SW480 (cell line): ENCODE data around the gene SEC24A.
A peak's percentile ranks its signal among the peaks of the same experiment; 100 is the strongest.
"Not testable (repeated sequence)": the region's sequence is repeated elsewhere in the genome, so short reads cannot be mapped to it uniquely, and the experiment has no call there.

Source experiments
- DNase-seq: peaks from one replicate; pipeline ENCODE4 v3.0.0-alpha.2; 2016; ENCODE audit warnings: low spot score

SEC24A gene

DNA sequence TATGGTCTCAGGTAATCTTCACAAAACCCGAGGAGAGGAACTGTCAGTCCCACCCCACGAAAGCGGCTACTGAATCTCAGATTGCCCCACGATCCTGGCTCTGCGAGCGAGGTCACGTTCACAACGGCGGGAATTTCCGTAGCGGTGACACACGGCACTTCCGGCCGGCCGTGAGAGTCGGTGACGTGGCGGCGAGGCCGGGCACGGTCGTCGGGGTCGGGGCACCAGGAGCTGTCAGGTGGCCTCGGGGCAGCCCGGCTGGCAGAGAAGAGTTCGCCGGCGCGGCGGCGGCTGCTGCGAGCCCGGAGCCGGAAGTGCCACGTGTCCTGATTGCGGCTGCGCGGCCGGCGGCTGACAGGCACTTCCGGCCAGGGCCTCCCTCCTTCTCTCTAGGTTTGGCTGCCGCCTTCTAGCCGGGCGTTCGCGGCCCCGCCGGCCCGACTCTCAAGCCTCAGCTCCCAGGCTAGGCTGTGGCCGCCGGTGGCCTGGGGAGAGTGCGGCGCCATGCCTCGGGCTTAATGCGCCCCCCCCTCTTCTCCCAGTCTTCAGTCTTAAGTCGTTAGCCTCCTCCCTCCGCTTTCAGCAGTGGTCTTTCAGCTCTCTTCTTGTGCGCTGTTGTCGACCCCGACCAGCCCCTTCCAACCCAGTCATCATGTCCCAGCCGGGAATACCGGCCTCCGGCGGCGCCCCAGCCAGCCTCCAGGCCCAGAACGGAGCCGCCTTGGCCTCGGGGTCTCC is at the start of gene SEC24A:
Gene SEC24A (plus strand): TSS at position 361 of the 738 bp plus-strand sequence. CDS start 292 bp downstream, at position 653.
- peak; percentile 97 for DNase-seq

DNA sequence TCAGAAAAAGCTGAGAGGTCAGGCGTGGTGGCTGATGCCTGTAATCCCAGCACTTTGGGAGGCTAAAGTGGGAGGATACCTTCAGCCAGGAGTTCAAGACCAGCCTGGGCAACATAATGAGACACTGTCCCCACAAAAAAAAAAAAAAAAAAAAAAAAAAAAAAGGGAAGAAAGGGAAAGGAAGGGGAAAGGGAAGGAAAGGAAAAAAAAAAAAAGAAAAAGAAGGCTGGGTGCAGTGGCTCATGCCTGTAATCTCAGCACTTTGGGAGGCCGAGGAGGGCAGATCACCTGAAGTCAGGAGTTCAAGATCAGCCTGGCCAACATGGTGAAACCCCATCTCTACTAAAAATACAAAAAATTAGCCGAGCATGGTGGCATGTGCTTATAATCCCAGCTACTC is 48.8 kb upstream of the SEC24A start:
- not testable (repeated sequence) for DNase-seq

- no peak for DNase-seq
Measured at GRCh38 chr5:134600600-134600999, 48.0 kb upstream of the SEC24A start.

- DNase-seq, result no peak
Measured at GRCh38 chr5:134603059-134603458, 45.5 kb upstream of the SEC24A start.

GRCh38 chr5:134604908-134605307 is 43.7 kb upstream of the SEC24A start:
- no peak for DNase-seq

GRCh38 chr5:134606726-134607125 is 41.9 kb upstream of the SEC24A start:
- DNase-seq, result no peak

DNA sequence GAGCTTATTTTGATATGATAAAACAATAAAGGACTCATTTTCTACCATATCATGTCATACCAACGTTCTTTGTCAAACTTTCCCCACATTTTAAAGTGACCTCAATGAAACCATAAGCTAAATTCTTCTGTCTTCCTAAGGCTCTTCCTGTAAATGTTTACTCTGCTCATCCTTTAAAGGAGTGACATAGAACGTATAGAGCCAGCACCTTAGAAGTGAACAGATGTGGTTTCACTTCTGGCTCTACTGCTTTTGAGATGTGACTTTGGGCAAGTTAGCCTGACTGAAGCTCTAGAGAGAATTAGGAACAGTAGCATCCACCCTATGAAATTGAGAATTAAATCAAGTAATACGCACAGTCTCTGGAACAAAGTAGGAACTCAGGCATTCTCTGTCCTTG is 40.0 kb upstream of the SEC24A start:
- DNase-seq, result no peak

GRCh38 chr5:134609232-134609851 is 39.2 kb upstream of the SEC24A start:
- DNase-seq, result no peak

- no peak for DNase-seq
Measured at GRCh38 chr5:134610725-134611124, 37.9 kb upstream of the SEC24A start.

DNA sequence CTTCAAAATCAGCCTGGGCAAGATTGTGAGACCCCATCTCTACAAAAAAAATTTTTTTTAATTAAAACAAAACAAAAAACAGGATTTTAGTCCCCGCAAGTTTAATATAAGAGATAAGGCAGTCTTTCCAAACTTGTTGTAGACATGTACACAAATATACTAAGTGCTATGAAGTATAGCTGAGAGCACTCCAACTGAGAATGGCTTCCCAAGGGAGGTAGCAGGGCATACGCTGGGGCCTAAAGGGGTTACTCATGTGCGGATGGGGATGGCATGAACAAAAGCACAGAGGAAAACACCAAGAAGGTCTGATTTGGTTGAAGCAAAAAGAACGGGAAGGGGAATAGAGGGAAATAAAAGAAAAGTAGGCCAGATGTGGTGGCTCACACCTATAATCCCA is 37.1 kb upstream of the SEC24A start:
- DNase-seq, result no peak

- DNase-seq, result no peak
Measured at GRCh38 chr5:134614450-134615085, 34.0 kb upstream of the SEC24A start.

- no peak for DNase-seq
Measured at GRCh38 chr5:134620634-134621033, 28.0 kb upstream of the SEC24A start.

GRCh38 chr5:134625559-134625958 is 23.0 kb upstream of the SEC24A start:
- DNase-seq, result no peak

DNA sequence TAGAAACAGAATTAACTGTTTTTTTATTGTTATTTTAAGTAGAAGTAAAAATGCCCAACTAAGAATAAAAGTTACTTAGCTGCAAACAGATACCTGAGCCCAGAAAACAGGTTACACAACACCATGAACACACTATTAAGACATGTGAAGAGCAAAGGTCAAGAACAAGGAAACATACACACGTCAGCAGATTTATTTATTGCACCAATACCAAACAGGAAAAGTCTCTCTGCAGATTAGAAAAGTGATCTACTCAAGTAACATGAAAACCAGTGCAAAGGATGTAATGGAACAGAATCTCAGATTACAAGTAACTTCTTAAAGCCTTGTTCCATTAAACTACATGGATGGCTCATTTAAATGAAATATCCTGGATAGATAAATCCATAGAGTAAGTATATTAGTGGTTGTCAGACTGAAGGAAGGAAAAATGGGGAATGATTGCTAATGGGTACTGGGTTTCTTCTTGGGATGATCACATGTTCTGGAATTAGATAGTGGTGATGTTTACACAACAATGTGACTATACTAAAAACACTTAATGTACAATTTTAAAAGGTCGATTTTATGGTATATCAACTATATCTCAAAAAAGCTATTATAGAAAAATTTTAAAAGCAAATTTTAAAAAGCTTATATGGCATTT is 22.1 kb upstream of the SEC24A start:
- DNase-seq, result no peak

DNA sequence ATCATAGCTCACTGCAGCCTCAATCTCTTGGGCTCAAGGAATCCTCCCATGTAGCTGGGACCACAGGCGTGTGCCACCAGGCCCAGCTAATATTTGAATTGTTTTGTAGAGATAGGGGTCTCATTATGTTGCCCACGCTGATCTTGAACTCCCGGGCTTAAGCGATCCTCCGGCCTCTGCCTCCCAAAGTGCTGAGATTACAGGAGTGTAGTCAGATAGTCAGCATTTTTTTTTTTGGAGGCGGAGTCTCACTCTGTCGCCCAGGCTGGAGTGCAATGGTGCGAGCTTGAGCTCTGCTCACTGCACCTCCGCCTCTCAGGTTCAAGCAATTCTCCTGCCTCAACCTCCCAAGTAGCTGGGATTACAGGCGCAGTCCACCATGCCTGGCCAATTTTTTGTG is 14.4 kb upstream of the SEC24A start:
- no peak for DNase-seq

- DNase-seq, result not testable (repeated sequence)
Measured at GRCh38 chr5:134635366-134635765, 13.2 kb upstream of the SEC24A start.

DNA sequence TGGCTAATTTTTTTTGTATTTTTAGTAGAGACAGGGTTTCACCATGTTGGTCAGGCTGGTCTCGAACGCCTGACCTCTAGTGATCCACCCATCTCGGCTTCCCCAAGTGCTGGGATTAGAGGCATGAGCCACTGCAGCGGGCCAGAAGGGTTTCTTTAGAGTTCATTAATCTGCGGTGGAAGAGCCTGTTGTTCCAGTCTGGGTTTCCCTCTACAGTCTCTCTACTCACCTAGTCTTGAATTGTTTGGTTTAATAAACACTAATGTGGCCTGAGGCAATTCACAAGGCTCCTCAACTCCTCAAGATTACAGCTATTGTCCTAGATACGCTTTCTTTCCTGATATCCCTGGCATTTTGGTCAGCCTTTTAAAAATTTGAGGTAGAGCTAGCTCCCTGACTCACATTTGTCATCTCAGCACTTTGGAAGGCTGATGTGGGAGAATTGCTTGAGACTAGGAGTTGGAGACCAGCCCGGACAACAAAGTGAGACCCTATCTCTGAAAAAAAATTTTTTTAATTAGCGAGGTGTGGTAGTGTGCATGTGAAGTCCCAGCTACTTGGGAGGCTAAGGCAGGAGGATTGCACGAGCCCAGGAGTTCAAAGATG is 11.4 kb upstream of the SEC24A start:
- DNase-seq, result no peak

- no peak for DNase-seq
Measured at GRCh38 chr5:134638760-134639201, 9.8 kb upstream of the SEC24A start.

GRCh38 chr5:134642931-134643530 is 5.6 kb upstream of the SEC24A start:
- no peak for DNase-seq

DNA sequence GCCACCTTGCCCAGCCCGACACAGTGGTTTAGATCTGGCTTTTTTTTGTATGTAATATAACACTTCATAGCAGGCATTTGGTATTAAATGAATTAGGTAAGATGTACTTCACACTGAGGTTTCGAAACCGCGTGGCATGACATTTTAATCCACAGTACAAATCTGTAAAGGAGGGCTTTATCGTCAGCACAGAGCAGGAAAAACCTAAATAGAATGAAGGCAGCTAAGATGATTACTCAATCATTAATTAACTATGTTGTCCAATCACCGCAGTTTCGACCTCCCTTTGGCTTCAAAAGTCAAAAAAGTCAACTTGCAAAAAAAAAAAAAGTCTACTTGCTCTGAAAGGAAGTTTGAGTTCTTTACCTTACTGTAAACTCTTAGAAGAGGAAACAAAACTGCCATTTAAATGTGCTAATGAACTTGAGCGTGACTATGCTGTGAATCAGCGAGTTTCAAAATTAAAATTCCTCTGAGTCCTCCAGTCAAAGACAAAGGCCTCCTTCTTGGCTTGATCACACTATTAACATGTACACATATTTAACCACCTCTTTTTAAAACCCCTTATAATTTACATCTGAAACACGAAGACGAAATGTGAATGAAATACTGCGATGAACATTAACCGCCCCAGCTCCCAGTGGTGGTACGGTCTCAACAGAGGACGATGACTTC is 698 bp upstream of the SEC24A start:
- peak; percentile 53 for DNase-seq

DNA sequence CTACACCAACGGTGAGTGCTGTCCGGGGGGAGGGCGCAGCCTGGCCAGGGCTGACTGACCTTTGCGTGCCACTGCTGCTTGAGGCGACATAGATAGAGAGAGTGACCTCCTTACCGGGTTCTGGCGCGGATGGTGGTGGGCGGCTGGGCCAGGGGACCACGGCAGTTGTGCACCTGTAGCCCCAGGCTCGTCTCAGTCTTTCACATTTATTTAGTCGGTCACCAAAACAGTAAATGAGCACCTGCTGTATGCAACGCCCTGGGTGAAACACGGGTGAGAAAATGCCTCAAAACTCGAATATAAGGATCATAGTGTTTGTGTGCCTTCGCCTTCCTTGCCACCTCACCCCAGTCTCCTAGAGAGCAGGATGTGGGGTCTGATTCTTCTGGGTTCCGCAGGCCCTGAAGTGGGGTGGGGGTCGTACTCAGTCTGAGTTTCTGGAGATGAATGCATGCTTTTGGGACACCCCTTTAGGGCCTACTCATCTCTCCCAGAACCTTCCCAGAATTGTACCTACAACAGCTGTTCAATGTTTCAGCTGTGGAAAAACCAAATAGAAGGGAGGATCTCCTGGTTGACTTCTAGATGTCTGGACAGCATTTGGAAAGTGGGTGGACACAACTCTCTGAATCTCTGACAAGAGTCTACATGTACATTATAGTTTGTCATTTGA is 714 bp downstream of the SEC24A start:
- DNase-seq, result no peak
